ENCODE data around the gene TMEFF1. TPM values are rescaled to one million over a fixed set of nuclear protein-coding genes. Genes with fewer than 3 reads are reported as not detected.
"Not testable (repeated sequence)": the region's sequence is repeated elsewhere in the genome, so short reads cannot be mapped to it uniquely, and the experiment has no call there.

The TMEFF1 gene
- polyA plus RNA-seq, 1 donor (not counting 4 experiments of a cell fraction or from before 2014, with no cell fraction given), result not detected

DNA sequence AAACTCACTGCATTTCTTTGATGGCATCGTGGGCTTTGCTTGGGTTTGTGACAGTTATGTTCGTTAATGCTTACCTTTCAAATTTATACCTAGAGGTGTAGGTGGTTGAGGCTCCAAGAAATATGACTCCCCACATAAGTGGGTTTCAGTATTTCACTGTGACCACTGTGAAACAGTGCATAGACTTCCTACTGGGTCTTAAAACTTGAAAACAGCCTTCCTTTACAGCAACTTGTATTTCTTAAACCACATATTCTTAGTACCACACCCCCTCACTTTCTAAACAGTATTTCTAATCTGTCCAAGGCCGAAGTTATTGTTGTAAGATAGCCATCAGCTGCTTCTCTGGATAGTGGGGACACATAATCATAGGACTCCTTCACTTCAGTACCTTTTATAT lies 48.3 kb downstream of the TMEFF1 start:
- H2AFZ ChIP-seq (ENCODE audit: control insufficient read depth, low read length), result no peak overlapping the region
- no peaks in the 10 kb centered on the region for H3K27me3 ChIP-seq (ENCODE audit: control insufficient read depth, extremely low read depth, insufficient read depth, low read length)
- DNase-seq (ENCODE audit: low read depth, low spot score), result no peak
- H3K9me3 ChIP-seq (ENCODE audit: control insufficient read depth, low read depth, low read length), result no peaks in the 10 kb centered on the region
- TF ChIP-seq, protein P1, sequence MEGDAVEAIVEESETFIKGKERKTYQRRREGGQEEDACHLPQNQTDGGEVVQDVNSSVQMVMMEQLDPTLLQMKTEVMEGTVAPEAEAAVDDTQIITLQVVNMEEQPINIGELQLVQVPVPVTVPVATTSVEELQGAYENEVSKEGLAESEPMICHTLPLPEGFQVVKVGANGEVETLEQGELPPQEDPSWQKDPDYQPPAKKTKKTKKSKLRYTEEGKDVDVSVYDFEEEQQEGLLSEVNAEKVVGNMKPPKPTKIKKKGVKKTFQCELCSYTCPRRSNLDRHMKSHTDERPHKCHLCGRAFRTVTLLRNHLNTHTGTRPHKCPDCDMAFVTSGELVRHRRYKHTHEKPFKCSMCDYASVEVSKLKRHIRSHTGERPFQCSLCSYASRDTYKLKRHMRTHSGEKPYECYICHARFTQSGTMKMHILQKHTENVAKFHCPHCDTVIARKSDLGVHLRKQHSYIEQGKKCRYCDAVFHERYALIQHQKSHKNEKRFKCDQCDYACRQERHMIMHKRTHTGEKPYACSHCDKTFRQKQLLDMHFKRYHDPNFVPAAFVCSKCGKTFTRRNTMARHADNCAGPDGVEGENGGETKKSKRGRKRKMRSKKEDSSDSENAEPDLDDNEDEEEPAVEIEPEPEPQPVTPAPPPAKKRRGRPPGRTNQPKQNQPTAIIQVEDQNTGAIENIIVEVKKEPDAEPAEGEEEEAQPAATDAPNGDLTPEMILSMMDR (optimal IDR thresholded peaks at IDR 0.05 in 1 of 3, IDR thresholded peaks at IDR 0.05 in 1 of 3, conservative IDR thresholded peaks at IDR 0.05 in 1 of 3; ENCODE audit: extremely low read depth in 1 of 3, insufficient read depth in 2 of 3, low read length in 3 of 3), result no peak
- no peak for TF ChIP-seq EZH2 (IDR thresholded peaks at IDR 0.05; ENCODE audit: low read length)
- no peak overlapping the region for H3K4me2 ChIP-seq (ENCODE audit: control insufficient read depth, extremely low read depth, insufficient read depth, low read depth, low read length)
- no peaks in the 10 kb centered on the region for H3K9me1 ChIP-seq (ENCODE audit: control insufficient read depth, extremely low read depth, insufficient read depth, low read length)
- H3K4me1 ChIP-seq (ENCODE audit: control insufficient read depth, extremely low read depth, insufficient read depth, low read length), result no peaks in the 10 kb centered on the region
- H4K20me1 ChIP-seq (ENCODE audit: control insufficient read depth, extremely low read depth, insufficient read depth, low read length), result no peaks in the 10 kb centered on the region
- H3K27ac ChIP-seq (ENCODE audit: control insufficient read depth, insufficient read depth, low read length), result no peak overlapping the region
- H3K79me2 ChIP-seq (ENCODE audit: control insufficient read depth, insufficient read depth, low read length), result no peaks in the 10 kb centered on the region
- H3K36me3 ChIP-seq (ENCODE audit: control insufficient read depth in 2 of 2, extremely low read depth in 1 of 2, insufficient read depth in 2 of 2, low read length in 2 of 2), result no peaks in the 10 kb centered on the region
- FAIRE-seq, result no peak
- dilution Hi-C loops (cut with MboI; ENCODE audit: extremely low pct_ligation_motif_present, low sequenced_read_pairs), result no loop called here
- H3K9ac ChIP-seq (ENCODE audit: control insufficient read depth, extremely low read depth, insufficient read depth, low read length), result no peak overlapping the region
- no peak overlapping the region for H3K4me3 ChIP-seq (ENCODE audit: control insufficient read depth in 2 of 3, extremely low read depth in 1 of 3, insufficient read depth in 2 of 3, low read depth in 1 of 3, low read length in 3 of 3)

DNA sequence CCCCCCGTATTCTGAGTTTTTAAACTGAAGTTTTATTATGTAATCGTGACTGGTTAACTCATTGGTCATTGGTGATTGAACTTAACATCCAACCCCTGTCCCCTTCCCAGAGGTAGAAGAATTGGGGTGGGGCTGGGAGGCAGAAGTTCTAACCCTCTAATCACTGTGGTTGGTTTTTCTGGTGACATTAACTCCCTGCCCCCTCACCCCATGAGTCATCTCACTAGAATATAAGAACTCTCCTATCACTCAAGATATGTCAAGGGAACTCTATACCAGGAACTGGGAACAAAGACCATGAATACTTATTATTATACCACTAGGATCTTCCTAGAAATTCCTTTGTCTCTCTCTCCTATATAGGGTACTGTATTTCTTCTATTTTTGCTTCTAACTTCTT lies 52.6 kb downstream of the TMEFF1 start:
- dilution Hi-C loops (cut with MboI; ENCODE audit: extremely low pct_ligation_motif_present, low sequenced_read_pairs), result no loop called here
- TF ChIP-seq, protein P1 (optimal IDR thresholded peaks at IDR 0.05 in 1 of 3, IDR thresholded peaks at IDR 0.05 in 1 of 3, conservative IDR thresholded peaks at IDR 0.05 in 1 of 3; ENCODE audit: extremely low read depth in 1 of 3, insufficient read depth in 2 of 3, low read length in 3 of 3), result no peak
- TF ChIP-seq EZH2 (IDR thresholded peaks at IDR 0.05; ENCODE audit: low read length), result no peak

DNA sequence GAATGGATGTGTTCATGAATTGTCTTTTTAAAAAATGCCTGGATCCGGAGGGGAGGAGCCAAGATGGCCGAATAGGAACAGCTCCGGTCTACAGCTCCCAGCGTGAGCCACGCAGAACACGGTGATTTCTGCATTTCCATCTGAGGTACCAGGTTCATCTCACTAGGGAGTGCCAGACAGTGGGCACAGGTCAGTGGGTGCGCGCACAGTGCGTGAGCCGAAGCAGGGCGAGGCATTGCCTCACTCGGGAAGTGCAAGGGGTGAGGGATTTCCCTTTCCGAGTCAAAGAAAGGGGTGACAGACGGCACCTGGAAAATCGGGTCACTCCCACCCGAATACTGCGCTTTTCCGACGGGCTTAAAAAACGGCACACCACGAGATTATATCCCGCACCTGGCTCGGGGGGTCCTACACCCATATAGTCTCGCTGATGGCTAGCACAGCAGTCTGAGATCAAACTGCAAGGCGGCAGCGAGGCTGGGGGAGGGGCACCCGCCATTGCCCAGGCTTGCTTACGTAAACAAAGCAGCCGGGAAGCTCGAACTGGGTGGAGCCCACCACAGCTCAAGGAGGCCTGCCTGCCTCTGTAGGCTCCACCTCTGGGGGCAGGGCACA lies 54.3 kb downstream of the TMEFF1 start:
- H3K9me1 ChIP-seq (ENCODE audit: control insufficient read depth, extremely low read depth, insufficient read depth, low read length); H3K9me3 ChIP-seq (ENCODE audit: control insufficient read depth, low read depth, low read length); H3K4me2 ChIP-seq (ENCODE audit: control insufficient read depth, extremely low read depth, insufficient read depth, low read depth, low read length); H3K4me1 ChIP-seq (ENCODE audit: control insufficient read depth, extremely low read depth, insufficient read depth, low read length); DNase-seq (ENCODE audit: low read depth, low spot score); dilution Hi-C loops (cut with MboI; ENCODE audit: extremely low pct_ligation_motif_present, low sequenced_read_pairs); H3K27ac ChIP-seq (ENCODE audit: control insufficient read depth, insufficient read depth, low read length); H2AFZ ChIP-seq (ENCODE audit: control insufficient read depth, low read length); H3K79me2 ChIP-seq (ENCODE audit: control insufficient read depth, insufficient read depth, low read length); FAIRE-seq; H3K27me3 ChIP-seq (ENCODE audit: control insufficient read depth, extremely low read depth, insufficient read depth, low read length); H3K4me3 ChIP-seq (ENCODE audit: control insufficient read depth in 2 of 3, extremely low read depth in 1 of 3, insufficient read depth in 2 of 3, low read depth in 1 of 3, low read length in 3 of 3); H4K20me1 ChIP-seq (ENCODE audit: control insufficient read depth, extremely low read depth, insufficient read depth, low read length); H3K9ac ChIP-seq (ENCODE audit: control insufficient read depth, extremely low read depth, insufficient read depth, low read length); H3K36me3 ChIP-seq (ENCODE audit: control insufficient read depth in 2 of 2, extremely low read depth in 1 of 2, insufficient read depth in 2 of 2, low read length in 2 of 2): not testable (repeated sequence)

More for the DNA sequence above, 52.6 kb downstream of the TMEFF1 start:
- Histone ChIP-seq H4K20me1 (ENCODE audit: control insufficient read depth, extremely low read depth, insufficient read depth, low read length) (no peaks in the 10 kb centered on the region), H3K9ac (ENCODE audit: control insufficient read depth, extremely low read depth, insufficient read depth, low read length) (no peak overlapping the region), H3K4me1 (ENCODE audit: control insufficient read depth, extremely low read depth, insufficient read depth, low read length) (no peaks in the 10 kb centered on the region), H3K4me3 (ENCODE audit: control insufficient read depth in 2 of 3, extremely low read depth in 1 of 3, insufficient read depth in 2 of 3, low read depth in 1 of 3, low read length in 3 of 3) (no peak overlapping the region), H3K9me3 (ENCODE audit: control insufficient read depth, low read depth, low read length) (no peaks in the 10 kb centered on the region), H3K27me3 (ENCODE audit: control insufficient read depth, extremely low read depth, insufficient read depth, low read length) (no peaks in the 10 kb centered on the region), H3K36me3 (ENCODE audit: control insufficient read depth in 2 of 2, extremely low read depth in 1 of 2, insufficient read depth in 2 of 2, low read length in 2 of 2) (no peaks in the 10 kb centered on the region), H3K27ac (ENCODE audit: control insufficient read depth, insufficient read depth, low read length) (no peak overlapping the region), H3K4me2 (ENCODE audit: control insufficient read depth, extremely low read depth, insufficient read depth, low read depth, low read length) (no peak overlapping the region), H2AFZ (ENCODE audit: control insufficient read depth, low read length) (no peak overlapping the region), H3K79me2 (ENCODE audit: control insufficient read depth, insufficient read depth, low read length) (no peaks in the 10 kb centered on the region), H3K9me1 (ENCODE audit: control insufficient read depth, extremely low read depth, insufficient read depth, low read length) (no peaks in the 10 kb centered on the region)
- no peak for FAIRE-seq
- no peak for DNase-seq (ENCODE audit: low read depth, low spot score)
